Ishikawa (cell line): ENCODE data around the gene CRAMP1.

ENCODE experiments used
- CEBPB ChIP-seq: IDR thresholded peaks from 2 replicates; pipeline ENCODE4 v1.6.1; 2012
- EGR1 ChIP-seq: IDR thresholded peaks from 2 replicates; pipeline ENCODE4 v1.6.1; 2012
- EP300 ChIP-seq: IDR thresholded peaks from 2 replicates; pipeline ENCODE4 v1.6.1; 2012; ENCODE audit warnings: borderline replicate concordance
- NFIC ChIP-seq: IDR thresholded peaks from 2 replicates; pipeline ENCODE4 v1.6.1; 2012
- RAD21 ChIP-seq: IDR thresholded peaks from 2 replicates; pipeline ENCODE4 v1.6.1; 2012; ENCODE audit warnings: low read depth
- TAF1 ChIP-seq: IDR thresholded peaks from 2 replicates; pipeline ENCODE4 v1.6.1; 2012; ENCODE audit warnings: low read depth, mild to moderate bottlenecking
- TCF12 ChIP-seq: IDR thresholded peaks from 2 replicates; pipeline ENCODE4 v1.6.1; 2012; ENCODE audit warnings: low read depth
- YY1 ChIP-seq: IDR thresholded peaks from 2 replicates; pipeline ENCODE4 v1.6.1; 2012; ENCODE audit warnings: low read depth
- TF ChIP-seq, protein P1 (sequence below): IDR thresholded peaks from 2 replicates; pipeline ENCODE4 v1.6.1; 2012
- TF ChIP-seq, protein P2 (sequence below): IDR thresholded peaks from 2 replicates; pipeline ENCODE4 v1.6.1; 2012; ENCODE audit warnings: low read depth, mild to moderate bottlenecking

DNA sequence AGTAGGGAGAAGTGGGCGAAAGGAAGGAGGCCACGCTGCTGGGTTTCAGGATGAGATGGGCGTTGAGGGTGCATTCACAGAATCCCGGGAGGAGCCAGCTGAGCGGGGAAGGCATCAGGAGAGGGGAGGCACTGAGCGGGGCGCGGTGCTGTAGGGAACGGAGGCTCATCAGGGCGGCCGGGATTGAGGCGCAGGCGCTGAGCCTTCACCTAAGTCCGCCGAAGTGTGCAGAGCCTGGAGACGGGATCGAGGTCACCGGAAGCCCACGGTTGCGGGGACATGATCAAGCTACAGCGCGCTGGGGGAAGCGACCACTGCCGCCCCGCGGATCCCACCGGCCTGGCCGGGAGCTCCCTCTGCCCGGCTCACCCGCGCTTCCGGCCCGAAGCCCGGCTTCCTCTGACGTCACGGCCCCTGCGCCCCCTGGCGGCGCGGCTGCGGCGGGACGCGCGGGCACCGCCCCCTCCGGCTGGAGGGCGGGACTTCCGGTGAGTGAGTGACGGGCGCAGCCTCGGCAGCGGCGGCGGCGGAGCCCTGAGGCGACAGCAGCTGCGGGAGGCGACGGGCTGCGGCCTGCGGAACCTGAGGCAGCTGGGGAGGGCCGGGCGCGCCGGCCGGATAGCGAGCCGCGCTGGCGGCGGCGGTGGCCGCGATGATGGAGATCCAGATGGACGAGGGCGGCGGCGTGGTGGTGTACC, 93.7 kb downstream of the CRAMP1 start, which contains the start of gene MAPK8IP3:
- TF ChIP-seq, protein P1, sequence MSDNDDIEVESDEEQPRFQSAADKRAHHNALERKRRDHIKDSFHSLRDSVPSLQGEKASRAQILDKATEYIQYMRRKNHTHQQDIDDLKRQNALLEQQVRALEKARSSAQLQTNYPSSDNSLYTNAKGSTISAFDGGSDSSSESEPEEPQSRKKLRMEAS = peak; percentile 12
- TF ChIP-seq YY1 = peak; percentile 40; the same call in 1 of the 2 replicates
- TF ChIP-seq NFIC = no peak
- no peak for TF ChIP-seq EGR1
- TF ChIP-seq, protein P2, sequence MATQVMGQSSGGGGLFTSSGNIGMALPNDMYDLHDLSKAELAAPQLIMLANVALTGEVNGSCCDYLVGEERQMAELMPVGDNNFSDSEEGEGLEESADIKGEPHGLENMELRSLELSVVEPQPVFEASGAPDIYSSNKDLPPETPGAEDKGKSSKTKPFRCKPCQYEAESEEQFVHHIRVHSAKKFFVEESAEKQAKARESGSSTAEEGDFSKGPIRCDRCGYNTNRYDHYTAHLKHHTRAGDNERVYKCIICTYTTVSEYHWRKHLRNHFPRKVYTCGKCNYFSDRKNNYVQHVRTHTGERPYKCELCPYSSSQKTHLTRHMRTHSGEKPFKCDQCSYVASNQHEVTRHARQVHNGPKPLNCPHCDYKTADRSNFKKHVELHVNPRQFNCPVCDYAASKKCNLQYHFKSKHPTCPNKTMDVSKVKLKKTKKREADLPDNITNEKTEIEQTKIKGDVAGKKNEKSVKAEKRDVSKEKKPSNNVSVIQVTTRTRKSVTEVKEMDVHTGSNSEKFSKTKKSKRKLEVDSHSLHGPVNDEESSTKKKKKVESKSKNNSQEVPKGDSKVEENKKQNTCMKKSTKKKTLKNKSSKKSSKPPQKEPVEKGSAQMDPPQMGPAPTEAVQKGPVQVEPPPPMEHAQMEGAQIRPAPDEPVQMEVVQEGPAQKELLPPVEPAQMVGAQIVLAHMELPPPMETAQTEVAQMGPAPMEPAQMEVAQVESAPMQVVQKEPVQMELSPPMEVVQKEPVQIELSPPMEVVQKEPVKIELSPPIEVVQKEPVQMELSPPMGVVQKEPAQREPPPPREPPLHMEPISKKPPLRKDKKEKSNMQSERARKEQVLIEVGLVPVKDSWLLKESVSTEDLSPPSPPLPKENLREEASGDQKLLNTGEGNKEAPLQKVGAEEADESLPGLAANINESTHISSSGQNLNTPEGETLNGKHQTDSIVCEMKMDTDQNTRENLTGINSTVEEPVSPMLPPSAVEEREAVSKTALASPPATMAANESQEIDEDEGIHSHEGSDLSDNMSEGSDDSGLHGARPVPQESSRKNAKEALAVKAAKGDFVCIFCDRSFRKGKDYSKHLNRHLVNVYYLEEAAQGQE = no peak
- TF ChIP-seq RAD21 = no peak
- TF ChIP-seq TAF1 = peak; percentile 76
- TF ChIP-seq EP300 = no peak
- no peak for TF ChIP-seq CEBPB
- TF ChIP-seq TCF12 = no peak
